Uterus (tissue), 4 donors: ENCODE measurements around the gene FGFR2. TPM values are rescaled to one million over a fixed set of nuclear protein-coding genes. Genes with fewer than 3 reads are reported as not detected.
"Not testable (repeated sequence)": the region's sequence is repeated elsewhere in the genome, so short reads cannot be mapped to it uniquely, and the experiment has no call there.

Source experiments
- DNase-seq, 2 donors: peaks; one replicate each; pipeline ENCODE4 v3.0.0-alpha.2; 2019 to 2020
- H3K27ac ChIP-seq, 2 donors: fragments of 200-600 bp; sonication (generic); 1 replicate in 1 of 2; 2 replicates in 1 of 2; pipeline ENCODE4 v1.5.1; 2016 to 2018
- H3K27me3 ChIP-seq, 2 donors: fragments of 200-600 bp; sonication (generic); one replicate each; pipeline ENCODE4 v1.5.1; 2018 to 2019; ENCODE audit warnings: control low read depth in 1 of 2
- H3K36me3 ChIP-seq, 2 donors: fragments of 200-600 bp; sonication (generic); one replicate each; pipeline ENCODE4 v1.5.1; 2019; ENCODE audit warnings: control low read depth in 1 of 2
- H3K4me1 ChIP-seq, 2 donors: fragments of 200-600 bp; sonication (generic); one replicate each; pipeline ENCODE4 v1.5.1; 2018 to 2019; ENCODE audit warnings: control low read depth in 1 of 2
- H3K4me3 ChIP-seq, 2 donors: fragments of 200-600 bp; sonication (generic); 1 replicate in 1 of 2; 2 replicates in 1 of 2; pipeline ENCODE4 v1.5.1; 2018 to 2019; ENCODE audit warnings: mild to moderate bottlenecking in 1 of 2
- H3K9me3 ChIP-seq, 2 donors: fragments of 200-600 bp; sonication (generic); one replicate each; pipeline ENCODE4 v1.5.1; 2019; ENCODE audit warnings: control low read depth in 1 of 2
- POLR2A ChIP-seq, 2 donors: fragments of 450-650 bp; IDR thresholded peaks; one replicate each; pipeline ENCODE4 v1.6.1; 2016; ENCODE audit warnings: antibody characterized with exemption in 2 of 2, mild to moderate bottlenecking in 1 of 2, moderate library complexity in 1 of 2
- intact Hi-C: fragments of 100-400 bp; cut with DNase I; formaldehyde crosslinking; loops from one replicate; pipeline ENCODE4 v1.15.1; 2023; ENCODE audit warnings: low total_unique reads
- total RNA-seq, 4 donors: library from RNA; depleted of rRNA in 3 of 4; stranded (reverse); fragments of >200 nt in 3 of 4; gene quantifications; one replicate each; pipeline versions ENCODE4 v1.1.0 to v1.2.4, GENCODE V29; 2014 to 2023
- TF ChIP-seq, protein P1 (sequence below), 4 experiments: fragments of 200-600 bp in 2 of 4; fragments of 450-650 bp in 2 of 4; sonication (generic) in 2 of 4; IDR thresholded peaks; one replicate each; pipeline ENCODE4 v1.5.1; 2016 to 2019; ENCODE audit warnings: antibody characterized with exemption in 4 of 4, mild to moderate bottlenecking in 2 of 4, moderate library complexity in 1 of 4
- donor health status: DM: yes; HTN: yes; CAD: no.

The FGFR2 gene
- total RNA-seq, 4 donors from 2014 or later, result 27.4 to 159 (median 111) TPM

GRCh38 chr10:121566755-121567154, 31.5 kb downstream of the FGFR2 start:
- Histone ChIP-seq H3K4me1 (no peaks in the 10 kb centered on the region), H3K27me3 (no peaks in the 10 kb centered on the region), H3K4me3 (no peak overlapping the region), H3K27ac (no peak overlapping the region), H3K9me3 (no peaks in the 10 kb centered on the region), H3K36me3 (no peaks in the 10 kb centered on the region)
- intact Hi-C loops, result no loop called here
- DNase-seq, result no peak
- TF ChIP-seq POLR2A (IDR thresholded peaks at IDR 0.05), result no peak
- TF ChIP-seq, protein P1, sequence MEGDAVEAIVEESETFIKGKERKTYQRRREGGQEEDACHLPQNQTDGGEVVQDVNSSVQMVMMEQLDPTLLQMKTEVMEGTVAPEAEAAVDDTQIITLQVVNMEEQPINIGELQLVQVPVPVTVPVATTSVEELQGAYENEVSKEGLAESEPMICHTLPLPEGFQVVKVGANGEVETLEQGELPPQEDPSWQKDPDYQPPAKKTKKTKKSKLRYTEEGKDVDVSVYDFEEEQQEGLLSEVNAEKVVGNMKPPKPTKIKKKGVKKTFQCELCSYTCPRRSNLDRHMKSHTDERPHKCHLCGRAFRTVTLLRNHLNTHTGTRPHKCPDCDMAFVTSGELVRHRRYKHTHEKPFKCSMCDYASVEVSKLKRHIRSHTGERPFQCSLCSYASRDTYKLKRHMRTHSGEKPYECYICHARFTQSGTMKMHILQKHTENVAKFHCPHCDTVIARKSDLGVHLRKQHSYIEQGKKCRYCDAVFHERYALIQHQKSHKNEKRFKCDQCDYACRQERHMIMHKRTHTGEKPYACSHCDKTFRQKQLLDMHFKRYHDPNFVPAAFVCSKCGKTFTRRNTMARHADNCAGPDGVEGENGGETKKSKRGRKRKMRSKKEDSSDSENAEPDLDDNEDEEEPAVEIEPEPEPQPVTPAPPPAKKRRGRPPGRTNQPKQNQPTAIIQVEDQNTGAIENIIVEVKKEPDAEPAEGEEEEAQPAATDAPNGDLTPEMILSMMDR (IDR thresholded peaks at IDR 0.05), result no peak

DNA sequence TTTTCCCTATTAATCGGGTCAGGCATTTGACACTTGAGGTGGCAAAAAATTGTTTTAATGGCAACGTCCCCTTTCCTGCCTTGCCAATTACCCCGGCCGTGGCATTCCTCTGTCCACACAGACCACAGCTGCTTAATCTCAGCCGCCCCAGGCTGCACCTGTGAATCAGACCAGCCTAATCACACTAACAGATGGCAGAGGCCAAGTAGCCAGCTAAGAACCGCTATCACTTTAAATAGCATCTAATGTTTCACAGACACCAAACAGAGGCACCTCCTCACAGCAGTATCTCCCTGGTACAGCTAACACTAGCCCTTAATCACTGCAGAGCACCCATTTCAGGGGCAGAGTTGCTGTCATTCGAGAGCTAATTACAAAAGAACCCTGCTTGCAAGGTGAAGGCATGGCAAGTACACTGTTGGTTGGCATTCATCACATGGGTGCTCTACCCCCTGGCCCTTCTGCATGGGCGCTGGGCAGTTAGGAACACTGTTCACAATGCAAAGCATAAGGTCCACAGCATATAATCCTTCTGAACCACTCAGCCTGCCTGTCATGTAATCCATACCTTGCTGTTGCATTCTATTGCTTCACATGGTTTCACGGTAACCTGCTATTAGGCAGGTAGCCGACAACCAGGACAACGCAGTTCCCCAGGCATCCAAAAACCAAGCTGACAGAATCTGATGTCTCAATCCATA, 38.8 kb downstream of the FGFR2 start:
- no peak overlapping the region for H3K4me3 ChIP-seq
- no peaks in the 10 kb centered on the region for H3K27me3 ChIP-seq
- no peaks in the 10 kb centered on the region for H3K4me1 ChIP-seq
- no peak overlapping the region for H3K27ac ChIP-seq
- no peaks in the 10 kb centered on the region for H3K36me3 ChIP-seq
- no peak for TF ChIP-seq POLR2A (IDR thresholded peaks at IDR 0.05)
- TF ChIP-seq, protein P1 (IDR thresholded peaks at IDR 0.05), result no peak
- no peaks in the 10 kb centered on the region for H3K9me3 ChIP-seq
- no peak for DNase-seq
- intact Hi-C loops, result no loop called here

DNA sequence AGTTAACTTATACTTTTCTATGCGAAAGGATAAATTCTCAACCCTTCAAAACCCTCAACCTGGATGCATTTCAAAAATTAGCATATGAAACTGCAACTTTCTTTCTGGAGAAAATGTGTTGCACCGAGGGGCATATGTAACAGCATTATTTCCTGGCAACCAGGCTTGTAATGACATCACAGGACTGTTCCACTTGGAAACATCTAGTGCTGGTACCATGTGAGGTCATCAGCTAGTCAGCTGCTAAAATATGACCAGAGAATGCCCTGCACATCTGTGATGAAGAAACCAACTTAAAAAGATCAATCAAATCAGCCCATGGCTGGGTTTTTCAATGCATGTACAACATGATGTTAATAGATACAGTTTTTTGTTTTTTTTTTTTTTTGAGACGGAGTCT, 40.0 kb downstream of the FGFR2 start:
- no peaks in the 10 kb centered on the region for H3K27me3 ChIP-seq
- no peaks in the 10 kb centered on the region for H3K4me1 ChIP-seq
- no peaks in the 10 kb centered on the region for H3K9me3 ChIP-seq
- no peaks in the 10 kb centered on the region for H3K36me3 ChIP-seq
- intact Hi-C loops, result no loop called here
- no peak overlapping the region for H3K4me3 ChIP-seq
- DNase-seq, result no peak
- H3K27ac ChIP-seq, result peak overlapping the region in 1 of 2 donors; percentile 35
- TF ChIP-seq, protein P1 (IDR thresholded peaks at IDR 0.05), result no peak
- TF ChIP-seq POLR2A (IDR thresholded peaks at IDR 0.05), result no peak

- H3K4me3 ChIP-seq, result no peak overlapping the region
- no peaks in the 10 kb centered on the region for H3K9me3 ChIP-seq
- TF ChIP-seq, protein P1 (IDR thresholded peaks at IDR 0.05), result no peak
- TF ChIP-seq POLR2A (IDR thresholded peaks at IDR 0.05), result no peak
- H3K36me3 ChIP-seq, result no peaks in the 10 kb centered on the region
- H3K27ac ChIP-seq, result peak overlapping the region; percentile 18 to 50
- DNase-seq, result no peak
- H3K4me1 ChIP-seq, result no peaks in the 10 kb centered on the region
- no peaks in the 10 kb centered on the region for H3K27me3 ChIP-seq
- intact Hi-C loops, result no loop called here
Observed at GRCh38 chr10:121556918-121557573, 41.2 kb downstream of the FGFR2 start.

DNA sequence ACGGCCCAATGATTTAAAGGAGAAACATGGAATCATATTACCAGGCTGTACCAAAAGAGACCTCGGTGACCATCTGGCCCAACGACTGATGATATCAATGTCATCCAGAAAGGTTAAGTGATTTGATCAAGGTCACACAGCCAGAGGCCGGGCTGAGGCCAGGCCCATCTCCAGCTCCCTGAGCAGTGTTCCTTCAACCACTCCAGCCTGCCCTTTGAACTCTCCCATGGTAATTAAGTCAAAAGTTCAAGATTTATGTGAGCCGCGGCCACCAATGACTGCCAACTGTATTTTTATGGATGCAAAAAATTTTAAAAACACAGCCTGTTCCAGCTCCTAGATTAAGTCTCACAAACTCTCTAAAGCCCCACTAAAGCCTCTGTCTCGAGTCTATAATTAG, 41.8 kb downstream of the FGFR2 start:
- no peaks in the 10 kb centered on the region for H3K36me3 ChIP-seq
- intact Hi-C loops, result no loop called here
- TF ChIP-seq POLR2A (IDR thresholded peaks at IDR 0.05), result no peak
- TF ChIP-seq, protein P1 (IDR thresholded peaks at IDR 0.05), result no peak
- no peak for DNase-seq
- no peaks in the 10 kb centered on the region for H3K4me1 ChIP-seq
- H3K27ac ChIP-seq, result peak overlapping the region; percentile 18 to 50
- H3K27me3 ChIP-seq, result no peaks in the 10 kb centered on the region
- no peaks in the 10 kb centered on the region for H3K9me3 ChIP-seq
- H3K4me3 ChIP-seq, result no peak overlapping the region

DNA sequence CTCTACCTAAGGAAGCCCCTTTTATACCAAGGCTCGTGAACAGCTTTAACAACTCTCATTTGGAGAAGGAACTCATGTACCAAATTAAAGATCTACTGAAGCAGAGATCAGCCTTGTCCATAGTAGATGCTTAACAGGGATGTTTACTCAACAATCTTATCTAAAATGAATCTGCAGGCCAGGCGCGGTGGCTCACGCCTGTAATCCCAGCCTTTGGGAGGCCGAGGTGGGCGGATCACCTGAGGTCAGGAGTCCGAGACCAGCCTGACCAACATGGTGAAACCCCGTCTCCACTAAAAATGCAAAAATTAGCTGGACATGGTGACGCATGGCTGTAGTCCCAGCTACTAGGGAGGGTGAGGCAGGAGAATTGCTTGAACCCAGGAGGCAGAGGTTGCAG, 43.3 kb downstream of the FGFR2 start:
- H3K27ac ChIP-seq, H3K4me1 ChIP-seq, H3K9me3 ChIP-seq, H3K36me3 ChIP-seq, H3K4me3 ChIP-seq, DNase-seq, H3K27me3 ChIP-seq, intact Hi-C loops: not testable (repeated sequence)
